Activated CD4-positive, alpha-beta T cell treated with anti-CD3 and anti-CD28 coated beads for 48 hours (primary cell): Measurements from ENCODE around the gene MPP2.
"Not testable (repeated sequence)": the region's sequence is repeated elsewhere in the genome, so short reads cannot be mapped to it uniquely, and the experiment has no call there.

Source experiments
- DNase-seq: peaks from one replicate; pipeline ENCODE4 v3.0.0-alpha.2; 2020

The MPP2 gene

DNA sequence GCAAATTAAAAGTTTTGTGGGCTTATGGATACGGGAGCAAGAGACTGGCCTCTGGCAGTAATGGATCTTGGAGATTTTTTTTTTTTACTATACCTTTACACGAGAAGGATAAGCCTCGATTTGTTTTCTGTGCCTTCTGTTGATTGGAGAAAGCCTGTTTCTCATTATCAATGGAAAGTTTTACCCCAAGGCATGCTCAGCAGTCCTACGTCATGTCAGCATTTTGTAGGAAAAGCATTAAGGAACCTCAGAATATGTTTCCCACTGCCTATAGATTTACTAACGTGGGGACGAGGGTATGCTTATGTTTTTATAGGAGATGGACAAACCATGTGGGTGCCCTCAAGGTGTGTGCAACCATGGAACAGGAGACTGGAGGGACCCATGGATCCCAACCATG is 33.5 kb downstream of the MPP2 start:
- DNase-seq: no peak

- DNase-seq: no peak
These were observed 34.2 kb downstream of the MPP2 start for GRCh38 chr17:43873091-43873490.

DNA sequence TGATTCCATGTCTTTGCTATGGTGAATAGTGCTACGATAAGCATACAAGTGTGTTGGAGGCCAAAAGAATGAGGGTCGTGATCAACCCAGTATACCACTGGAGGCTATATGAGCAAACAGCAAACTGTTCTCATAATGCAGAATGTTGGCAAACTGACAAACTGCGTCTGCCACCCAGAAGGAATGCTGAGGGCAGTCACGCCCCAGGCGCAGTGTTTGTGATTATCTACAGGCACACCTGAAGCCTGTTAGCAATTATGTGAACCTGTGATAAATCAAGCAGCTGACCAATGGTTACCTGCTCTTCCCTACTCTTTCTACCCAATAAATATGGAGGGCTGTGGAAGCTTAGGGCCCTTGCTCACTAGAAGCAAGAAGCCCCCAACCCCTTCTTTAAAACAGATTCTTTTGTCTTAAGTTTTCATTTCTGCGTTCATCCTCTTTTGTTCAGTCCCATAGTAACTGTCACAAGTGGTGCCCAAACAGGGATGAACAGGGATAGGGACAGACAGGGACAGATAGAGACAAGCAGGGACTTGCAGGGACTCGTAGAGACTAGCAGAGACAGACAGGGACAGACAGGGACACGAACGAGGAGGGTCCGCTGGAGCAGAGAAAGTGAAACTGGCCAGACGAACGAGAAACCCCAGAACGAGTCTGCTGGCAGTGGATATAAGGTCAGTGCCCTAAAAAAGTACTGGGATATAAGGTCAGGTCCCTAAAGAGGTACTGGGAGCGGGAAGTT is 35.2 kb downstream of the MPP2 start:
- no peak for DNase-seq

- not testable (repeated sequence) for DNase-seq
These were observed 38.3 kb downstream of the MPP2 start for GRCh38 chr17:43869031-43869430.

DNA sequence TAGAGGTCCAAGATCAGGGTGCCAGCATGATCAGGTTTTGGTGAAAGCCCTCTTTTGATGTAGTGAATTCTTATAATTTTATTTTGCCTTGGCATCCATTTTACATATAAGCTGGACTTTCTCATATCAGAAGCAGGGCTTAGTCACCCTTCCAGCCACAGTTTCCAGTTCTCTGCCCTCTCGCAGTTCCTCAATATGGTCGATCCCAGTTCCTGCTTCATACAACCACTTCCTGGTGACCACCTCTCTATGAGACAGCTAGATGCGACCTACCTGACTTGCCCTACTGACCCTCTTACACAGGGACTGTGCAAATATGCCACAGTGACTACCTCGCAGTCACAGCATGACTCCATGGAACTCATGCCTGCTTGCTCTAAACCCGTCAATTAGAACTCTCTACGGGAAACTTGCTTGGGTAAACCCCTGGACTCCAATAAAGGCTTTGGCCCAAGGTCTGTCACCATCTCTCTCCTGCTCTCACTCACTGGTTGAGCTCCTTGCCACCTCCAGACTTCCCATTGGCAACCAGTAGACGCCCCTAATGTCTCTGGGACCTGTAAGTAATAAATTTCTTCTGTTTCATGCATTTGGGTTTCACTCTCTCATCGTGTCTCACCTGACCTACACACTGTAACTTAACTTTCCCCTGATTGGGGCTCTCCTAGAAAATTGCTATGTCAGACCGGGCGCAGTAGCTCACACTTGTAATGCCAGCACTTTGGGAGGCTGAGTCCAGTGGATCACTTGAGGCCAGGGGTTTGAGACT is 38.9 kb downstream of the MPP2 start:
- DNase-seq: no peak

DNA sequence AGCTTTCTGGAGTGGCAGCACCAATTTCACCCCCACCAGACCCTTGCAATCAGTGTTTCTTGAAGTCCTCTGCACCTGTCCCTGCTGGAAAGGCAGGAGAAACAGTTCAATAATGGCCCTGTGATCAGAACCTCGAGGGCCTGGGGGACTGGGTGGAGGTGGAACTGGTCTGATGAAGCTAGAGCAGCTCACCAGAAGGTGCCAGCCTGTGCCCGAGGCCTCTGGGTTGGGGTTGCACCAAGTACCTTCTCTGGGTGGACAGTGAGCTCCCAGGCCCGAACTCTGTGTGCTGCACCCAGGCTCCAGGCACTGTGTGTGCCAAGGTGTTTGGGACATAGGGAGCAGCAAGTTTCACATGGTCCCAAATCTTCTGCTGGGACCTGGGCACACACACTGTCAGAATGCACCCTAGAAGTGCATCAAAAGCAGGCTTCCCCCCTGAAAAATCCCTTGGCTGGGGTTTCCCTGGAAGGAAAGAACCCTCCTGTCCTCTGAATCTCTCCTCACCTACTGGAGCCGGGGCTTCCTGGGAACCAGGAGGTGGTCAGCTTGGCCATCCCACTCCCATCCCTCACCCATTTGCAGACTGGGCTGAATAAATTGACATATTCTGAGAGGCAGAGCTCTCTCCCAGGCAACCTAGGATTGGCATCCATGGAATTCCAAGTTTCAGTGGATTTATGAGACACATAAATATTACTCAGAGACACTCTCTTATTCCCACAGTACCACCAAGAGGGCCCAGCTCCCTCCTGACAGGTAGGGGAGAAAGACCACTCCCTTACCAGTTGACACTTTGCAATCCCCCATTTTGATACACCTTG is 43.0 kb downstream of the MPP2 start:
- DNase-seq: no peak

- DNase-seq: no peak
These were observed 45.4 kb downstream of the MPP2 start for GRCh38 chr17:43861960-43862359.

GRCh38 chr17:43860927-43861622 is 46.3 kb downstream of the MPP2 start:
- DNase-seq: no peak

DNA sequence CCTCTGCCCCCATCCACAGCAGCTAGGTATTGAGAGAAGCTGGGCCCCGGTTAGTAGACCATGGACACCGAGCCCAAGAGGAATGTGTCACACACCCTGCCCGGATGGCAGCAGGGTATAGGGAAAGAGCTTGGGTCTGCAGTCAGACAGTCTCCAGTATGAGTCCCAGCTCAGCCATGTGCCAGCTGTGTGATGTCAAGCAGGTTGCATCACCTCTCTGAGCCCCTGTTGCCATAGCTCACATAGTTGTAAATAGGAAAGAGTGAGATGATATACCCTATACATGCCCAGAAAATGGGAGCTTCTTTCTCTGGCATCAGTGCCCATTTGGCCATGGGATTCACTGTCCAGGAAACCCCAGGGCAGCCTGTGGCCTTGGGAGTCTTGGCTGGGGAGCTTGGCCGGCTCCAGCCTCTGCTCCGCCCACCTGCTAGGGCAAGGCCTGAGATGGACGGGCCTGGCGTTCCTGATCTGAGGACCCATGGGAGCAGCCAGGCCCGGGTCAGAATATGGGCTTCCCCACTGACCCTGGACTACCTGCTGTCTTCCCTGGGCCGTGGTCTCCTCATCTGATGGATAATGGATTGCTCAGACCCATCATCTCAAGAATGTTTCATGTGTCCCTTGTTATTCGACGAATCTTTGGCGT is 47.1 kb downstream of the MPP2 start:
- DNase-seq: no peak

- DNase-seq: no peak
These were observed 49.3 kb downstream of the MPP2 start for GRCh38 chr17:43857957-43858600.

DNA sequence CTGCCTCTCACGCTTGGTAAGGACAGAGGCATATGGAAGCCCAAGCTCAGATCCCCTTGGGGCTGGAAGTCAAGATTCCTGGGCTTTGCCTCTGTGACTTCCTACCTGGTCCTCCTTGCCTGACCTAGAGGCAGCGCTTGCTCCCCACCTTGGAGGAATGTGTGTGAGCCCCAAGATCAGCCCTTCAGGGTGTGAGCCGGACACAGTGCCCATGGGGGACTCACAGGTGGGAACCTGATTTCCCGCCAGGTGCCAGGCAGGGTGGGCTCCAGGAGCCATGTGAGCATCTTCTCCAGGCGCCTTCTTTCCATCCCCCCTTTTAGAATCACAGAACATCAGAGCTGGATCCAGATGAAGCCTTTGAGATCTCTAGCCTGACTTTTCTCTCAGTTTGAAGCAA is 50.2 kb downstream of the MPP2 start:
- no peak for DNase-seq

DNA sequence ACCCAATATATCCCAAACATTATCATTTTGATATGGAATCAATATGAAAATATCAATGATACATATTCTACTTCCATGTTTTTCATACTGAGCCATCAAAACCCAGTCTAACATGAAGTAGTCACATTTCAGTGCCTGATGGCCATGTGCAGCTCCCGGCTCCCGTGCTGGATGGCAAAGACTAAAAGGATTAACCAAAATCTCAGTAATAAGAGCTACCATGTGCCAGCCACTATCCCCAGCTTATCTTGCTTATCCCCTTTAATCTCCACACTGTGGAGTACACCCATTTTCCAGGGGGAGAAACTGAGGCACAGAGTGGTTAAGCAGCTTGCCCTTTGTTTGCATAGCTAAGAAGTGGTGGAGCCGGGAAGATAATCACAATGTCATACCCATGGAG is 51.2 kb downstream of the MPP2 start:
- no peak for DNase-seq

DNA sequence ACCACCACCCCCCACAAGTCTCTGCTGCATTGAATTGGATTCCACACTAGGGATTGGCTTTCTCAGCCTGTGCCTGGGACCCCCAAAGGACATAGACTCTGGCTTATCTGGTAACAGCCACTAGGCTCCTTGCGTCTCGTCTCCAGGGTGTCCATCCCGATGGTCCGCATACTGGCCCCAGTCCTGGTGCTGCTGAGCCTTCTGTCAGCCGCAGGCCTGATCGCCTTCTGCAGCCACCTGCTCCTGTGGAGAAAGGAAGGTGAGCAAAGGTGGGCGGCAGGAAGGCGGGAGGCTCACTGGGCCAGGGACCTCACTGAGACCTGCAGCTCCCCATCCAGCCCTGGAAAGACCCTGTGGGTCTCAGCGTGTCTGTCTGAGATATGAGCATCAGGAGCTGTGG is 52.3 kb downstream of the MPP2 start:
- DNase-seq: no peak

DNA sequence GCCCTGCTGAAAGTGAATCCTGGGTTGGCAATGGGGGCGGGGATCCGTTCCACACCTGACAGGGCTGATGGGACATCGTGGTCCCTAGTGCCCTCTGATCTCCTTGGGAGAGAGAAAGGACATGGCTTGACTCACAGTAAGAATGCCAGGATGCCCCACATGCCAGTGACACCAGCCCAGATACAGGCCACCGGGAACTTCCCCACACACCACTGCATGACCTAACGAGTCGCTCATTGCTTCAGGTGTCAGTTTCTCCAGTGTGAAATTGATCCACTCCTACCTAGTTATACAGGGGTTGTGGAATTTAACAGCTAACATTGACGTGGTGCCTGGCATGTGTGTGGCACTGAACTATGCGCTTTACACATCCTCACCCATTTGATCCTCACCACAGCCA is 52.8 kb downstream of the MPP2 start:
- no peak for DNase-seq

DNA sequence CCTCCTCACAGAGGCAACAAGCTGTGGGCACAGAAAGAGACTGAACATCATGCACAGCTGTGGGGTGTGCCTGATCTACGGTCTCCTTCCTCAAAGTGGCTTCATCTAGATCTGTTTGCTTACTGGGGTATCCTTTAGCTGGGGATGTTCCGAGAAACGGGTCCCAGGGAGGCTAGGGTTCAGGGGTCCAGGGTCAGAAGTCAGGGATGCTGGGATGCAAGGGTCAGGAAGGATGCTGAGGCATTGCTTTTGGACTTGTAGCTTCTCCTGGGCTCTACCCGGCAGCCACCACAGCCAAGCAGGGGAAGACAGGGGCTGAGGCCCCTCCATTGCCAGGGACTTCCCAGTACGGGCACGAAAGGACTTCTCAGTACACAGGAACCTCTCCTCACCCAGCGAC is 53.8 kb downstream of the MPP2 start:
- no peak for DNase-seq

DNA sequence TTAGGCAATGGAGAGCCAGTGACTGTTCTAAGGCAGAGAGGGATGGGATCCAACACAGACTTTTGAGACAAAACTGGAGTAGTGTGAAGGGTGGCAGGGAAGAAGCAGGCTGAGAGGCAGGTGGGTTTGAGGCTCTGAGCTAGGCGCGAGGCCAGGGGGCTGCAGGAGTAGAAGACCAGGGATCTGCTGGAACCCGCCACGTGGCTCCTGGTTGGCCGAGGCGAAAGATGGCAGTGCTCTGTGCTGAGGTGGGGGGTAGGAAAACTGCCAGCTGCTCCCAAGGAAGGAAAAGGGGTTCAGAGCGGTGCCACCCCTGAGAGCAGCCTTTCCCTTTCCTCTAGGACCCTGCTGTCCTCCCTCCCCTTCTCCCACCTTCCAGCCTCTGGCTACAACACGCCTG is 54.8 kb downstream of the MPP2 start:
- no peak for DNase-seq

GRCh38 chr17:43849116-43849515 is 58.2 kb downstream of the MPP2 start:
- no peak for DNase-seq

DNA sequence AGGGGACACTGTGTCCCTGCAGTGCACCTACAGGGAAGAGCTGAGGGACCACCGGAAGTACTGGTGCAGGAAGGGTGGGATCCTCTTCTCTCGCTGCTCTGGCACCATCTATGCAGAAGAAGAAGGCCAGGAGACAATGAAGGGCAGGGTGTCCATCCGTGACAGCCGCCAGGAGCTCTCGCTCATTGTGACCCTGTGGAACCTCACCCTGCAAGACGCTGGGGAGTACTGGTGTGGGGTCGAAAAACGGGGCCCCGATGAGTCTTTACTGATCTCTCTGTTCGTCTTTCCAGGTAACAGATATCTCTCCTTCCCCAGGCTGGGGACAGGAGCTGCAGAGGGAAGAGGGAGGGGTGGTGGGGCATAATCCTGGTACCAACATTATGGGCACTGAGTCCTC is 58.7 kb downstream of the MPP2 start:
- DNase-seq: no peak

DNA sequence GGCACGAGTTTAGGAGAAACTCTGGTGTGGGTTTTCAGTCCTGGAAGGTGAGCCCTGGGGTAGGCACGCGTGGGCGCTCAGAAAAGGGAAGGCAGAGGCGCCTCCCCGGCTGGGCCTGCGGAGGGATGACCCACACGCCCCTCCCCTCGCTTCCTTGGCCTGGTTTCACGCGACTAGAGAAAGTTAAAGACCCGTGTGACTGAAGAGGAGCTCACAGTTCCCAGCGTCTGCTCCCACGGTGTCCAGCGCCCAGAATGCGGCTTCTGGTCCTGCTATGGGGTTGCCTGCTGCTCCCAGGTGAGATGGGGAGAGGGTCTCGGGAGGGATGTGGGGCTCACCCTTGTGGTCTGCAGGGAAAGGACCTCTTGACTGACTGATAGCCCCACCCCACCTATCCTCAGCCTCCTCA is 60.4 kb downstream of the MPP2 start, which contains the start of gene CD300LG:
Gene CD300LG (plus strand): TSS at position 214 of the 409 bp plus-strand sequence. CDS start 41 bp downstream, at position 255.
- no peak for DNase-seq

GRCh38 chr17:43846221-43846712 is 61.1 kb downstream of the MPP2 start:
- DNase-seq: peak; percentile 89

DNA sequence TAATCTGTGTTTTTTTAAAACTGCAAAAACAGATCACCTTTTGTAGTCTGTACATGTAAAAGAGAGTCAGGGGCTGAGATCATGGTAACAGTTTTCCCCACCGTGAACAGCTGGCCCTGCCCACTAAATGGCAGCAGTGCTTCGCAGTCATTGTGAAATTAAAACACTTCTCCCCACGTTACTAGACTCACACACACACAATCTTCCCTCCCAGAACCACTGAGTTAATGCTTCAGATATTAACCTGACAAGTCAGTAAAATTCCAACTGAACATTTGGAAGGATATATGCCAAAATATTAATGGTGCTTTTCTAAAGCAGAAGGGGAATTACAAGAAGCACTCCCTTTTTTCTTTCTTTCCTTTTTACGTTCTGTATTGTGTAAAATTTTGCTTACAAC is 61.6 kb downstream of the MPP2 start:
- no peak for DNase-seq

GRCh38 chr17:43844241-43844640 is 63.1 kb downstream of the MPP2 start:
- no peak for DNase-seq
